ENCODE data around the gene NFKB2. TPM values are rescaled to one million over a fixed set of nuclear protein-coding genes. Genes with fewer than 3 reads are reported as not detected.

The NFKB2 gene
- total RNA-seq, 1 donor from 2014 or later: 89.2 TPM

DNA sequence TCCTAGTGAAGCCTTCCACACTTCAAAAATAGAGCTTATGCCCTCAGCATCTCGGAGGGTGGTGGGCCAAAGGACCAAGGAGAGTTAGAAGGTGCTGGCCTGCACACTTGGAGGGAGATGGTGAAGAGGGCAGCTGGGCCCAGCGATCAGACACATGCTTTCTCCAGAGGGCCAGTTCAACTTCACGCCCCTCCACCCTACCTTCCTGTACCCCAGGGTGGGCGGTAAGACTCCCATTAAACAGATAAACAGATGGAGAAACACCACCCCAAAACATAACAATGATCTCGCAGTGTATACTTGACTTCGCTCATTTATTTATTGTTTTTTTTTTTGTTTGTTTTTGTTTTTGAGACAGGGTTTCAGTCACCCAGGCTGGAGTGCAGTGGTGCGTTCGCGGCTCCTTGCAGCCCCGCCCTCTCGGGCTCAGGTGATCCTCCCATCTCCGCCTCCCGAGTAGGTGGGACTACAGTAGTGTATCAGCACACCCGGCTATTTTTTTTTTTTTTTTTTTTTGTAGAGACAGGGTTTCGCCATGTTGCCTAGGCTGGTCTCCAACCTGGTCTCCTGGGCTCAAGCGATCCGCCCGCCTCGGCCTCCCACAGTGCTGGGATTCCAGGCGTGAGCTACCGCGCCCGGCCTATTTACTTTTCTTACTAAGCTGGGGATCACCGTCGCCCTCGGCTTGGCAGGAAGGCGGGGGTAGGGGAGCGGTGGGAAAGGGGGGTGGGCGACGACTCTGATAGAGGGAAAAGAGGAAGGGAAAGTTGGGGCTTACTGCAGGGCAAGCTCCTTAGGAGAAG lies 54.0 kb downstream of the NFKB2 start:
- no peaks in the 10 kb centered on the region for H3K36me3 ChIP-seq
- no peaks in the 10 kb centered on the region for H3K9me3 ChIP-seq
- peaks cover 5 to 12% of the 10 kb centered on the region in 2 donors for H3K4me1 ChIP-seq
- intact Hi-C loops (cut with DNase I): loop anchor here (1.0 to 2.0 kb wide), 3 partner anchors 12 to 53 kb away; partner anchors contain the start of genes ACTR1A, CUEDC2 and SUFU
- TF ChIP-seq, protein P1, sequence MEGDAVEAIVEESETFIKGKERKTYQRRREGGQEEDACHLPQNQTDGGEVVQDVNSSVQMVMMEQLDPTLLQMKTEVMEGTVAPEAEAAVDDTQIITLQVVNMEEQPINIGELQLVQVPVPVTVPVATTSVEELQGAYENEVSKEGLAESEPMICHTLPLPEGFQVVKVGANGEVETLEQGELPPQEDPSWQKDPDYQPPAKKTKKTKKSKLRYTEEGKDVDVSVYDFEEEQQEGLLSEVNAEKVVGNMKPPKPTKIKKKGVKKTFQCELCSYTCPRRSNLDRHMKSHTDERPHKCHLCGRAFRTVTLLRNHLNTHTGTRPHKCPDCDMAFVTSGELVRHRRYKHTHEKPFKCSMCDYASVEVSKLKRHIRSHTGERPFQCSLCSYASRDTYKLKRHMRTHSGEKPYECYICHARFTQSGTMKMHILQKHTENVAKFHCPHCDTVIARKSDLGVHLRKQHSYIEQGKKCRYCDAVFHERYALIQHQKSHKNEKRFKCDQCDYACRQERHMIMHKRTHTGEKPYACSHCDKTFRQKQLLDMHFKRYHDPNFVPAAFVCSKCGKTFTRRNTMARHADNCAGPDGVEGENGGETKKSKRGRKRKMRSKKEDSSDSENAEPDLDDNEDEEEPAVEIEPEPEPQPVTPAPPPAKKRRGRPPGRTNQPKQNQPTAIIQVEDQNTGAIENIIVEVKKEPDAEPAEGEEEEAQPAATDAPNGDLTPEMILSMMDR (IDR thresholded peaks at IDR 0.05): no peak
- peak; percentile 43 to 76 for DNase-seq (ENCODE audit: low spot score in 2 of 2)
- H3K27ac ChIP-seq: peak overlapping the region; percentile 42 to 87
- H3K4me3 ChIP-seq: peak overlapping the region; percentile 89 to 94
- no peaks in the 10 kb centered on the region for H3K27me3 ChIP-seq

DNA sequence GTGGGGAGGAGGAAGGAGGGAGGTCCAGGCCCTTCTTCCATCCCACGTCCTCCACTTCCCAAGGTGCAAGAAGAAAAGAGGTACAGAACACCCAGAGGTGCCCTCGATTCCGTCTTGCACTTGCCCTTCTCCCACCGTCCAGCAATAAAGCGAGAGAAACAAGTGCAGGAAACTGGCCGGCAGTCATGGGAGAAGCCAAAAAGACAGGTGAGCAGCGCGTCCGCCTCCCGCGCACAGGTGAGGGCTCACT lies 54.5 kb downstream of the NFKB2 start:
- Histone ChIP-seq H3K9me3 (no peaks in the 10 kb centered on the region), H3K36me3 (no peaks in the 10 kb centered on the region), H3K27me3 (no peaks in the 10 kb centered on the region), H3K4me1 (peaks cover 5 to 12% of the 10 kb centered on the region in 2 donors), H3K4me3 (peak overlapping the region; percentile 89 to 94), H3K27ac (peak overlapping the region; percentile 42 to 87)
- DNase-seq (ENCODE audit: low spot score in 2 of 2): no peak
- TF ChIP-seq, protein P1 (IDR thresholded peaks at IDR 0.05): no peak
- intact Hi-C loops (cut with DNase I): loop anchor here (1.0 to 2.0 kb wide), 3 partner anchors 11 to 53 kb away; partner anchors contain the start of genes ACTR1A, CUEDC2 and SUFU

DNA sequence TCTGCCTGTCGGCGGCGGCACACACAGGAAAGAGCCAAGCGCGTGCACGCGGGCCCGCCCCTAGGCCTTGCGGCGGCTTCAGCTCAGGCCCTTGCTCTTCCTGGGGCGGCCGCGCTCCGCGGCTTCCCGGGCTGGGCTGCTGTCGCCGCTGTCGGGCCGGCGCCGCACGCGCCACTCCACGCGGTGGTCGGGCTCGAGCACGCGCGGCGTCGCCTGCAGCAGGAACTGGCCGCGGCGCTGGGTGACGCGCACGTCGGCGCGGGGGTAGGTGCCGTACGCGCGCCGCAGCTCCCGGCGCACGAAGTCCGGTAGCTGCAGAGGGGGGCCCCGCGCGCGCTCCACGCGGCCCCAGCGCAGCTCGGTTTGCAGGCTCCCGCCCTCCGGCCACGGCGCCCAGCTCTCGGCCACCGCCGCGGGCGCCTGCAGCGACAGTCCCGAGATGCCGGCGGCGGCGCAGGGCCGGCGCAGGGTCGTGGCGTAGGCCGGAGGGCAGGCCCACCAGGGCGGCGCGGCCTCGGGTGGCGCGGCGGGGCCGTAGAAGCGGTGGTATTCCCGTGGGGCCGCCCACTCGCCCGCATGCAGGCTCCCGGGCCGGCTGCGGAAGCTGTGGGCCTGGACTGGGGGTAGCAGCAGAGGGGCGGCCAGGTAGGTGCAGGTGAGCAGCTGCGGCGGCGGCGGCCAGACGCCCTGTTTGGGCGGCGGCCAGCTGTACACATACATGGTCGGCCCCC lies 55.0 kb downstream of the NFKB2 start:
- peak overlapping the region; percentile 89 to 94 for H3K4me3 ChIP-seq
- no peaks in the 10 kb centered on the region for H3K9me3 ChIP-seq
- intact Hi-C loops (cut with DNase I): loop anchor here (1.0 to 2.0 kb wide), 3 partner anchors 11 to 52 kb away; partner anchors contain the start of genes ACTR1A, CUEDC2 and SUFU
- peak in 1 of 2 donors; percentile 89 for DNase-seq (ENCODE audit: low spot score in 2 of 2)
- H3K27ac ChIP-seq: peak overlapping the region; percentile 77 to 87
- H3K27me3 ChIP-seq: no peaks in the 10 kb centered on the region
- H3K4me1 ChIP-seq: peaks cover 5 to 12% of the 10 kb centered on the region in 2 donors
- TF ChIP-seq, protein P1 (IDR thresholded peaks at IDR 0.05): peak in 1 of 3 experiments; percentile 13
- H3K36me3 ChIP-seq: no peaks in the 10 kb centered on the region

DNA sequence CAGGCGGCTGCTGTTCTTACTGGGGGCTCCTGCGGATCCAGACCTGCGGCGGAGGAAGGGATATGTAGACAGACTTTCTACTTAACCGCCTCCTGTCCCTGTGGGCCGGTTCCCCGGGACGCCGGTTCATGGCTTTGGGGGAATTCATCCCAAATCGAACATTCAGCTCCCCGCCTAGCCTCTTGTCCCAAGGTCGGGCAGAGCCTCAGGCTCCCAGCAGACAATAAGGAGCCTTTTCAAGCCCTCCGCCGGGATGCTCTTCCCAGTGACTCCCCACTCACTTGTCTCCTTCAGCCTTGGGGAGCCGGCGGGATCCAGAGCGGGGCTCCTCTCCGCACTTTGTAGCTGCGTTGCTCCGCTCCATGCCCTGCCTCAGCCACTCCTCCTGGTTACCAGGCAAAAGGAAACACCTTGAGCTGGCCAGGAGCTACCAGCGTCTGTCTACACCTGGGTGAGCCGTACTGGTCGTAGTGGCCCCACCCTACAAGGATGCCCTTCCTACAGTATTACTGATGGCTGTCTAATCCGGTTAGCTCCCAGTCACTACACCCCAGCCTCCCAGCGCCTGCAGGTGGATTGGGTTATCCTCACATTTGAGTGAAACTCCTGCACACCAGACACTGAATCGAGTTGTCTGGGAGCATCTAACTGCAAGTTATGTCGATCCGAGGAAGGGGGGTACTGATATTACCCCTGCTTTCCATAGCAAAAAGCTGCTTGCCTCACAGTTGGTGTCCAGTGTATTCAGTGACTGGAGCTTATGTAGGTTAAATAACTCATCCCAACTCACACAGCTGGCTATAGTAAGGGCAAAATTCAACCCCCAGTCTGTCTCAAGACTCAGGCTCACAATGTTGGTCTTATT lies 55.8 kb downstream of the NFKB2 start, which contains the start of gene C10orf95:
Gene C10orf95, minus strand, starts transcription at position 439 of the 865 bp plus-strand sequence. CDS start 450 bp downstream, outside the sequence.
- H3K27ac ChIP-seq: peak within 1 kb of the TSS; percentile 77 to 87
- H3K36me3 ChIP-seq: no peaks in the 10 kb centered on the region
- H3K4me3 ChIP-seq: peak within 1 kb of the TSS; percentile 89 to 94
- DNase-seq (ENCODE audit: low spot score in 2 of 2): no peak
- H3K4me1 ChIP-seq: peaks cover 5 to 12% of the 10 kb centered on the region in 2 donors
- TF ChIP-seq, protein P1 (IDR thresholded peaks at IDR 0.05): no peak
- H3K9me3 ChIP-seq: no peaks in the 10 kb centered on the region
- intact Hi-C loops (cut with DNase I): loop anchor here (2.0 kb wide), 1 partner anchor 51 kb away; the partner anchor contains the start of genes ACTR1A and SUFU
- no peaks in the 10 kb centered on the region for H3K27me3 ChIP-seq

Other genes with a start within 250 kb of the NFKB2 start
- gene NOLC1, start 243.3 kb upstream of the NFKB2 start, total RNA-seq: 33.3 TPM
- gene ELOVL3, start 169.4 kb upstream of the NFKB2 start, total RNA-seq: not detected
- gene PITX3, start 154.2 kb upstream of the NFKB2 start, total RNA-seq: not detected
- gene GBF1, start 150.2 kb upstream of the NFKB2 start, total RNA-seq: 56.0 TPM
- not detected for gene PSD, start 23.1 kb downstream of the NFKB2 start, total RNA-seq
- gene FBXL15, start 25.1 kb downstream of the NFKB2 start, total RNA-seq: 16.5 TPM
- gene CUEDC2, start 36.9 kb downstream of the NFKB2 start, total RNA-seq: 45.1 TPM
- not detected for gene C10orf95, start 55.8 kb downstream of the NFKB2 start, total RNA-seq
- gene ACTR1A, start 107.0 kb downstream of the NFKB2 start, total RNA-seq: 200 TPM
- 17.3 TPM for gene SUFU, start 108.3 kb downstream of the NFKB2 start, total RNA-seq
- 216 TPM for gene TRIM8, start 248.8 kb downstream of the NFKB2 start, total RNA-seq